HepG2 (cell line): ENCODE results near the gene NT5DC4.

Source experiments
- BRCA1 ChIP-seq: sonication (generic); formaldehyde crosslinking; IDR thresholded peaks from 2 replicates; pipeline ENCODE4 v1.4.0; 2020; ENCODE audit warnings: missing genetic modification reagents
- CTCF ChIP-seq: sonication (generic); formaldehyde crosslinking; IDR thresholded peaks from 2 replicates; pipeline ENCODE4 v1.5.0; 2020; ENCODE audit warnings: mild to moderate bottlenecking, missing genetic modification reagents, moderate library complexity
- FOXM1 ChIP-seq: sonication (generic); formaldehyde crosslinking; IDR thresholded peaks from 2 replicates; pipeline ENCODE4 v1.5.0; 2020; ENCODE audit warnings: missing genetic modification reagents
- KDM6A ChIP-seq: IDR thresholded peaks from 2 replicates; pipeline ENCODE4 v1.6.1; 2016; ENCODE audit warnings: low read depth
- NAIF1 ChIP-seq: sonication (generic); formaldehyde crosslinking; IDR thresholded peaks from 2 replicates; pipeline ENCODE4 v1.5.0; 2020; ENCODE audit warnings: mild to moderate bottlenecking, missing genetic modification reagents, borderline replicate concordance
- NFE2 ChIP-seq: sonication (generic); formaldehyde crosslinking; IDR thresholded peaks from 2 replicates; pipeline ENCODE4 v1.4.0; 2020; ENCODE audit warnings: missing genetic modification reagents
- SMC3 ChIP-seq: IDR thresholded peaks from 2 replicates; pipeline ENCODE4 v1.6.1; 2011; ENCODE audit warnings: low read length, improper control_type of control experiment
- SRSF1 ChIP-seq: fragments of 200-400 bp; formaldehyde crosslinking; optimal IDR thresholded peaks from 2 replicates; pipeline ENCODE3; 2017; ENCODE audit warnings: mild to moderate bottlenecking, low read depth, low read length, moderate library complexity
- UBTF ChIP-seq: sonication (generic); formaldehyde crosslinking; IDR thresholded peaks from 2 replicates; pipeline ENCODE4 v1.4.0; 2020; ENCODE audit warnings: mild to moderate bottlenecking, missing genetic modification reagents
- ZBTB40 ChIP-seq, 2 experiments: fragments of 450-650 bp in 1 of 2; sonication (generic) in 1 of 2; formaldehyde crosslinking in 1 of 2; IDR thresholded peaks; 2 replicates each; pipeline versions ENCODE4 v1.6.1 to v1.8.0; 2016 to 2022; ENCODE audit warnings: antibody characterized with exemption in 1 of 2, mild to moderate bottlenecking in 1 of 2, missing genetic modification reagents in 1 of 2
- ZNF687 ChIP-seq: sonication (generic); formaldehyde crosslinking; IDR thresholded peaks from 2 replicates; pipeline ENCODE4 v1.5.1; 2020; ENCODE audit warnings: mild to moderate bottlenecking, missing genetic modification reagents, moderate library complexity
- ZSCAN29 ChIP-seq: sonication (generic); formaldehyde crosslinking; conservative IDR thresholded peaks from 2 replicates; pipeline ENCODE4 v1.4.0; 2020; ENCODE audit warnings: mild to moderate bottlenecking, missing genetic modification reagents

GRCh38 chr2:112713926-112714325, 6.9 kb upstream of the NT5DC4 start:
- no peak for TF ChIP-seq SRSF1
- TF ChIP-seq UBTF (CRISPR knock-in tag): no peak
- TF ChIP-seq ZNF687: no peak
- TF ChIP-seq NFE2 (CRISPR knock-in tag): no peak
- no peak for TF ChIP-seq KDM6A
- no peak for TF ChIP-seq CTCF (CRISPR knock-in tag)
- no peak for TF ChIP-seq BRCA1 (CRISPR knock-in tag)
- TF ChIP-seq ZBTB40 (IDR thresholded peaks at IDR 0.05): no peak
- no peak for TF ChIP-seq ZBTB40 (CRISPR knock-in tag; IDR thresholded peaks at IDR 0.05)
- TF ChIP-seq FOXM1 (CRISPR knock-in tag): no peak
- no peak for TF ChIP-seq ZSCAN29 (CRISPR knock-in tag)
- no peak for TF ChIP-seq SMC3
- no peak for TF ChIP-seq NAIF1
